Cardiac septum (tissue), 1 donor: ENCODE measurements around the gene CELA2A. TPM values are rescaled to one million over a fixed set of nuclear protein-coding genes. Genes with fewer than 3 reads are reported as not detected.
"Not testable (repeated sequence)": the region's sequence is repeated elsewhere in the genome, so short reads cannot be mapped to it uniquely, and the experiment has no call there.

Experiments
- DNase-seq: peaks from one replicate; pipeline ENCODE4 v3.0.0-alpha.2; 2020; ENCODE audit warnings: low spot score
- intact Hi-C: fragments of 100-400 bp; cut with DNase I; formaldehyde crosslinking; loops from one replicate; pipeline ENCODE4 v1.14.0; 2022
- total RNA-seq: library from RNA; stranded (reverse); fragmentation: NEBNext Ultra II Directional; extraction: Animal tissue kit (Norgen Biotek cat#: 25700); gene quantifications from one replicate; pipeline ENCODE4 v1.2.1, GENCODE V29; 2021
- donor health status: DM: no; HTN: no; CAD: no.

CELA2A gene
- total RNA-seq, 1 donor from 2014 or later = not detected

- no peak for DNase-seq
- intact Hi-C loops = no loop called here
Observed at GRCh38 chr1:15459771-15460707, 3.5 kb downstream of the CELA2A start.

- no peak for DNase-seq
- intact Hi-C loops = no loop called here
Observed at GRCh38 chr1:15460708-15461095, 4.2 kb downstream of the CELA2A start.

- intact Hi-C loops, DNase-seq: not testable (repeated sequence)
Observed at GRCh38 chr1:15463064-15463800, 6.7 kb downstream of the CELA2A start.

- intact Hi-C loops, DNase-seq: not testable (repeated sequence)
Observed at GRCh38 chr1:15463926-15464322, 7.4 kb downstream of the CELA2A start.

GRCh38 chr1:15465674-15466073, 9.1 kb downstream of the CELA2A start:
- intact Hi-C loops = no loop called here
- DNase-seq = no peak

GRCh38 chr1:15466955-15467625, 10.6 kb downstream of the CELA2A start:
- intact Hi-C loops = not testable (repeated sequence)

GRCh38 chr1:15468145-15468544, 11.6 kb downstream of the CELA2A start:
- DNase-seq = no peak

More at GRCh38 chr1:15466955-15467625, 10.6 kb downstream of the CELA2A start:
- not testable (repeated sequence) for DNase-seq

GRCh38 chr1:15469361-15469760, 12.8 kb downstream of the CELA2A start:
- no peak for DNase-seq
- intact Hi-C loops = no loop called here

More at GRCh38 chr1:15468145-15468544, 11.6 kb downstream of the CELA2A start:
- intact Hi-C loops = no loop called here

GRCh38 chr1:15469821-15470448, 13.4 kb downstream of the CELA2A start:
- intact Hi-C loops, DNase-seq: not testable (repeated sequence)

GRCh38 chr1:15471067-15471466, 14.5 kb downstream of the CELA2A start:
- DNase-seq, intact Hi-C loops: not testable (repeated sequence)

GRCh38 chr1:15471723-15472122, 15.2 kb downstream of the CELA2A start:
- intact Hi-C loops, DNase-seq: not testable (repeated sequence)

- intact Hi-C loops = no loop called here
Observed at GRCh38 chr1:15472587-15472986, 16.1 kb downstream of the CELA2A start.

GRCh38 chr1:15475752-15476314, 19.3 kb downstream of the CELA2A start, which contains the start of gene CELA2B:
TSS of gene CELA2B (plus strand) at chr1:15476104. CDS start at chr1:15476126, 22 bp downstream.
- intact Hi-C loops = no loop called here
- no peak for DNase-seq

More at GRCh38 chr1:15472587-15472986, 16.1 kb downstream of the CELA2A start:
- DNase-seq = no peak

- DNase-seq = no peak
- intact Hi-C loops = no loop called here
Observed at GRCh38 chr1:15476927-15477326, 20.4 kb downstream of the CELA2A start.

- intact Hi-C loops = no loop called here
- no peak for DNase-seq
Observed at GRCh38 chr1:15477646-15478212, 21.2 kb downstream of the CELA2A start.

GRCh38 chr1:15479654-15480347, 23.3 kb downstream of the CELA2A start:
- intact Hi-C loops = no loop called here
- DNase-seq = no peak

- DNase-seq, intact Hi-C loops: not testable (repeated sequence)
Observed at GRCh38 chr1:15482455-15482854, 25.9 kb downstream of the CELA2A start.

GRCh38 chr1:15482983-15483543, 26.5 kb downstream of the CELA2A start:
- DNase-seq, intact Hi-C loops: not testable (repeated sequence)
